ENCODE data around the gene BMF. TPM values are rescaled to one million over a fixed set of nuclear protein-coding genes. Genes with fewer than 3 reads are reported as not detected.

The BMF gene
- total and polyA plus RNA-seq, 4 donors, result 0.63 to 10.2 (median 4.0) TPM

- no peak overlapping the region for H3K27ac ChIP-seq (ENCODE audit: low read depth in 1 of 2, low read length in 2 of 2)
Observed at GRCh38 chr15:40063563-40064011, 45.1 kb downstream of the BMF start.

More at GRCh38 chr15:40063563-40064011, 45.1 kb downstream of the BMF start:
- no peak for DNase-seq (ENCODE audit: low spot score)
- Histone ChIP-seq H3K9ac (ENCODE audit: low read depth in 1 of 2, low read length in 2 of 2) (no peak overlapping the region), H3K9me3 (ENCODE audit: control insufficient read depth in 4 of 4, low read length in 3 of 4) (no peaks in the 10 kb centered on the region), H3K27me3 (ENCODE audit: control insufficient read depth in 4 of 4, insufficient read depth in 4 of 4, low read length in 3 of 4) (no peaks in the 10 kb centered on the region), H3K4me3 (ENCODE audit: low read depth in 1 of 3, low read length in 3 of 3) (no peak overlapping the region), H3K4me1 (ENCODE audit: control insufficient read depth in 4 of 4, insufficient read depth in 4 of 4, low read length in 3 of 4) (peaks cover 0 to 7% (median 3%) of the 10 kb centered on the region in 4 donors), H3K36me3 (ENCODE audit: control insufficient read depth in 4 of 4, insufficient read depth in 3 of 4, low read depth in 1 of 4, low read length in 3 of 4) (no peaks in the 10 kb centered on the region)
- TF ChIP-seq FOXA2 (IDR thresholded peaks at IDR 0.05), result no peak
- no peak for TF ChIP-seq HNF4G (IDR thresholded peaks at IDR 0.05)
- no peak for TF ChIP-seq GABPA (IDR thresholded peaks at IDR 0.05 in 1 of 2, conservative IDR thresholded peaks at IDR 0.05 in 1 of 2)
- no peak for TF ChIP-seq ATF3 (IDR thresholded peaks at IDR 0.05)
- TF ChIP-seq EGR1 (IDR thresholded peaks at IDR 0.05; ENCODE audit: low read depth in 2 of 2), result no peak
- no peak for TF ChIP-seq MAX (IDR thresholded peaks at IDR 0.05)
- no peak for TF ChIP-seq REST (IDR thresholded peaks at IDR 0.05)
- no peak for TF ChIP-seq RAD21 (IDR thresholded peaks at IDR 0.05)
- no peak for TF ChIP-seq CTCF (IDR thresholded peaks at IDR 0.05; ENCODE audit: low read depth, low read length, missing input control)
- no peak for TF ChIP-seq HNF4A (conservative IDR thresholded peaks at IDR 0.05)
- no peak for TF ChIP-seq YY1 (IDR thresholded peaks at IDR 0.05)
- no peak for TF ChIP-seq ZBTB33 (IDR thresholded peaks at IDR 0.05)
- TF ChIP-seq TAF1 (conservative IDR thresholded peaks at IDR 0.05), result no peak
- no peak for TF ChIP-seq SP1 (IDR thresholded peaks at IDR 0.05)
- no peak for TF ChIP-seq JUND (IDR thresholded peaks at IDR 0.05)
- TF ChIP-seq FOXA1 (IDR thresholded peaks at IDR 0.05), result no peak
- TF ChIP-seq RXRA (IDR thresholded peaks at IDR 0.05), result no peak
- no peak for TF ChIP-seq NR2F2 (IDR thresholded peaks at IDR 0.05)
- 94% methylated on average over 2 of the region's 2 CpGs for WGBS
